ENCODE measurements around the gene ITCH.
A peak's percentile ranks its signal among the peaks of the same experiment; 100 is the strongest.
"Not testable (repeated sequence)": the region's sequence is repeated elsewhere in the genome, so short reads cannot be mapped to it uniquely, and the experiment has no call there.

ITCH gene

DNA sequence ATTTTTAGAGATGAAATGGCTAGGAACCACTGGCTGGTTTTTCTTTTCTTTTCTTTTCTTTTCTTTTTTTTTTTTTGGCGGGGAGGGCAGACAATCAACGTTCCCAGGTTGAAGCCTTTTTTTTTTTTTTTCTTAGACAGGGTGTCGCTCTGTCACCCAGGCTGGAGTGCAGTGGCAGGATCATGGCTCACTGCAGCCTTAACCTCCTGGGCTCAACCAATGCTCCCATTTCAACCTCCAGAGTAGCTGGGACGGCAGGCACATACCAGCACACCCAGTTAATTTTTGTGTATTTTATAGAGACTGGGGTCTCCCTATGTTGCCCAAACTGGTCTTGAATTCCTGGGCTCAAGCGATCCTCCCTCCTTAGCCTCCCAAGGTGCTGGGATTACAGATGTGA is 18.8 kb upstream of the ITCH start:
- DNase-seq = no peak

DNA sequence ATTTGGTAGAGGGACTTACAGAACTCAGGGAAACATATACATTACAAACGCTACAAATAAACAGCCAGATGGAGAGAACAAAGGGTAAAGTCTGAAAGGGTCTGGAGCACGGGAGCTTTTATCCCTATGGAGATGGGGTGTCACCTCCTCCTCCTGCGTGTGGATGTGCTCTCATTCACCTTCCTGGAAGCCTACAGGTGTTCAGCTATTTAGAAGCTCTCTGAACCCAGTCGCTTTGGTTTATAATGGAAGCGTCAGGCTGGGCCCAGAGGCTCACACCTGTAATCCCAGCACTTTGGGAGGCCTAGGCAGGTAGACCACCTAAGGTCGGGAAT is 17.7 kb upstream of the ITCH start:
- no peak for DNase-seq

DNA sequence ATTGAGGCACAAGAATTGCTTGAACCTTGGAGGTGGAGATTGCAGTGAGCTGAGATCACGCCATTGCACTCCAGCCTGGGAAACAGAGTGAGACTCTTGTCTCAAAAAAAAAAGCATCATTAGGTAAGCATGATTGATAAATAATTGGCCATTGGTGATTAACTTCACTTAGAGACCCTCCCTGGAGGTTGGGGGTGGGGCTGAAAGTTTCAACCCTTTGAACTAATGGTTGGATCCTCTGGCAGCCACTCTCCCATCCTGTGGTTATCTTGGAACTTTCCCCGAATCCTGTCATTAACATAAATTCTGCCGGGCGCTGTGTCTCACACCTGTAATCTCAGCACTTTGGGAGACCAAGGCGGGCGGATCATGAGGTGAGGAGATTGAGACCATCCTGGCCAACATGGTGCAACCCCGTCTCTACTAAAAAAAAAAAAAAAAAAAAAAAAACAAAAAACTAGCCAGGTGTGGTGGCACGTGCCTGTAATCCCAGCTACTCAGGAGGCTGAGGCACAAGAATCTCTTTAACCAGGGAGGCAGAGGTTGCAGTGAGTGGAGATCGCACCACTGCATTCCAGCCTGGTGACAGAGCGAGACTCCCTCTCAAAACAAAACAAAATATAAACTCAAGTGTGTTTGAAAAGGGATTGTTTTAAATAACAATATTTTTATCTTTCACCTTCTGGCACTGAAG is 17.1 kb upstream of the ITCH start:
- not testable (repeated sequence) for DNase-seq

DNA sequence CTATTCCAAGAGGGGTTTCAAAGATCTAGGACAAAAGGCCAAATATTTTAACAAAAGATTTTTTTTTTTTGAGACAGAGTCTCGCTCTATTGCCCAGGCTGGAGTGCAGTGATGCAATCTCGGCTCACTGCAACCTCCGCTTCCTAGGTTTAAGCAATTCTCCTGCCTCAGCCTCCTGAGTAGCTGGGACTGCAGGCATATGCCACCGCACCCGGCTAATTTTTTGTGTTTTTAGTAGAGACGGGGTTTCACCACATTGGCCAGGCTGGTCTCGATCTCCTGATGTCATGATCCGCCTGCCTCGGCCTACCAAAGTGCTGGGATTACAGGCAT is 16.6 kb upstream of the ITCH start:
- not testable (repeated sequence) for DNase-seq

DNA sequence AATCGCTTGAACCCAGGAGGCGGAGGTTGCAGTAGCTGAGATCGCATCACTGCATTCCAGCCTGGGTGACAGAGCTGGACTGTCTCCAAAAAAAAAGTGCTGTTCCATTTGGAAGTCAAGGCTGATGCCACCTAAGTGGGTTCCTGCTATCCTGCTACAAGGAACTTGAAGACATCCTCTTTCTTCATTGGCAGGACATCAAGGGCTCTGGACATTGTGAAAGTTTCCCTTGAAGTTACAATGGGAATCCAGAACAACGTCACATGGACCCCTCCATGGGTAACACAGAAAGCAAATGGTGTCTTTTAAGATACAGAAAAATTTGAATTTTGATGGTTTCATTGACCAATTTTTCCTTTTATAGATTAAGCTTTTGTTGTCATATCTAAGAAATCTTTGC is 15.5 kb upstream of the ITCH start:
- no peak for DNase-seq

DNA sequence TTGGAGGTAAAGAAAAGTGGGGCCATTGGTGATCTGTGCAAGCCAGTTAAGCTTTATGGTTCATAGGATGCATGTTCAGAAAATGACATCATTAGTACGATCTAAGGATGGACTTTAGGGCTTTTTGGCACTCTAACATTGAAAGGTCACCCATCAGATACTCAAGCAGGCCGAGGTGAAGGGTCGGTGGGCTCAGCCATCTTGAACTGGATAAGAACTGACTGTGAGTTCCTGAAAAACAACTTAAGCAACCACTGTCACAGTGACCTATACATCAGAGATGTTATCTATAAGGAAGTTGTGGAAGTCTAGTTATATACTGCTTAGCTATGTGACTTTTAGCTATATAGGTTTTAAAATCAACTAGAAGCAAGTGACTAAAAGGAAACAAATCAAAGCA is 13.0 kb upstream of the ITCH start:
- no peak for DNase-seq

DNA sequence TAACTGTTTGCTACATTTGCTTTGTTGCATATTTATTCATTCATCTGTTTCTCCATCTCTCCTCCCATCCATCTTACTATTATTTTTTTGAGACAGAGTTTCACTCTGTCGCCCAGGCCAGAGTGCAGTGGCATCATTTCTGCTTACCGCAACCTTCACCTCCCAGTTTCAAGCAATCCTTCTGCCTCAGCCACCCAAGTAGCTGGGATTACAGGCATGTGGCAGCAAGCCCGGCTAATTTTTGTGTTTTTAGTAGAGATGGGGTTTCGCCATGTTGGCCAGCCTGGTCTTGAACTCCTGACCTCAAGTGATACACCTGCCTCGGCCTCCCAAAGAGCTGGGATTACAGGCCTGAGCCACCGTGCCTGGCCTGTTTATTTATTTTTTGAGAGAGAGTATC is 9.6 kb upstream of the ITCH start:
- DNase-seq = not testable (repeated sequence)

DNA sequence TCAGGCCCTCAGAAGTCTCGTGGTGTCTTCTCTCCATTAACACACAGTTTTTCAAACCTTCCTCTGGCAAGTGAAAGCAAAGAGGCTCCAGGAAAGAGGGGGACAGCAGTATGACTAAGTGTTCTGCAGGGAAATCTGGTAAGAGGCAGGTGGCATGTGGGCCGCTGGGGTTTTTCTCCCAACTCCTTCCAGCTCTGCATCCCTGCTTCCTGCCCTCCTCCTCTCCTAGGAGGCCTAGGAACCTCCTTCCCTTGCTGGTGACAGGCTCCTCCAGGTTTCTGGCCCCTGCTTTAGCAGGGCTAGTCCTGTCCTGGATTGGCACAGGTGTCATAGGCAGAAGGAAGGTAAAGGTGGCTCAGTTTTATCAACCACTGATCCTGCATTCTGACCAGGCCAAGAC is 7.6 kb upstream of the ITCH start:
- DNase-seq = no peak

DNA sequence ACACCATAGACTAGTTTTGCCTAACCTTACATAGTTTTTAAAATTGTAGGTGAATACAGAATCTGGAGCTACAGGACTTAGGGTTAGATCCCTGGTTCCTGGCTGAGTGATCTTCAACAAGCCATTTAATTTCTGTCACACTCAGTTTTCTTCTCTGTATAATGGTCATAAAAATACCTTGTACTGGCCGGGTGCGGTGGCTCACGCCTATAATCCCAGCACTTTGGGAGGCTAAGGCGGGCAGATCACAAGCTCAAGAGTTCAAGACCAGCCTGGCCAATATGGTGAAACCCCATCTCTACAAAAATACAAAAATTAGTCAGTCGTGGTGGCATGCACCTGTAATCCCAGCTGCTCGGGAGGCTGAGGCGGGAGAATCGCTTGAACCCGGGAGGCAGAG is 3.3 kb upstream of the ITCH start:
- not testable (repeated sequence) for DNase-seq

DNA sequence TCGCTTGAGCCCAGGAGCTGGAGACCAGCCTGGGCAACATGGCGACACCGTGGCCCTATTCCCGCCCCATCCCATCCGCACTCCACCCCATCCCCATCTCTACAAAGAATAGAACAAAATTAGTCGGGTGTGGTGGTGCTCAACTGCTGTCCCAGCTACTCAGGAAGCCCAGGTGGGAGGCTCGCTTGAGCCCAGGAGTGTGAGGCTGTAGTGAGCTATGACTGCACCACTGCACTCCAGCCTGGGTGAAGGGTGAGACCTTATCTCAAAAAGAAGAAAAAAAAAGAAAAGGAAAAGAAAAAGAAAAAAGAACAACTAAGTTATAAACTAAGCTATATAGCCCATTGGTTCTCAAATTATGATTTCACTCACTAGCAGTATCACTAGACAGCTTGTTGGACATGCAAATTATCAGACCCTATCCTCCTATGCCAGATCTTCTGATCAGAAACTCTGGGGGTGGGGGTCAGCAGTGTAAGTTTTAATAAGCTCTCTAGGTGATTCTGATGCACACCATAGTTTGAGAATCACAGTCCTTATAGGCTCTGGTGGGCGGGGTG is 491 bp upstream of the ITCH start:
- no peak for DNase-seq

DNA sequence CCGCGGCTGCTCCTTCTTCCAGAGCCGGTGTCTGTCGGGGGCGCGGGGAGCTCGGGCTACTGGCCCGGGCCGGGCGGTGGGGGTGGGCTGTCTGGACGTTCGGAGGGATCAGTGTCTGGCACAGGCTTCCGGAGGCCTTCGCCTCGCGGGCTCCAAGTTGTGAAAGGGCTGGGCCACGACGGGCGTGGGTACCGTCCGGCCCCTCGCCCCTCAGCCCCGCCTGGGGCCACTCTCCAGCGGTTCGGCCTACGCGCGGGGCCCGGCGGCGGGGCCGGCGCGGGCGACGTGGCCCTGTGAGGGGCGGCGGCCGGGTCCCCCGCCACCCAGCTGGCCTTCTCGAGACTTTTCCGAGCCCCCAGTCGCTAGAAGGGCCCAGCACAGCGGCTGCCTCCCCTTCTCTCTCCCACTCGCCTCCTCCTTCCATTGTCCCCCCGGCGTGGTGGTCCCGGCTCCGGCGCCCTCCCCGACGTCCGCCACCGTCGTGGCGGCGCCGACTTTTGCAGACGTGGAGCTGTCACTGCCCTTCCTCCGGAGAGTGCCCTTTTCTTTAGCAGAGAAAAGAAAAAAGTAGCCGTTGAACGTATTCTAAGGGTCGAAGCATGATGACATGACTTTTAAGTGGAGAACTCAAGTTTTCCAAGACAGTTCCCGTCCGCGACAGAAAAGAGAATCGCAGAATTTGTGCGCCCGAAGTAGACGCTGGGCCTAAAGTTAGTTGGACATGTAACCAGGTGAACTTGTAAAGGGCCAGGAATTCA is 571 bp downstream of the ITCH start:
- DNase-seq = peak; percentile 44

DNA sequence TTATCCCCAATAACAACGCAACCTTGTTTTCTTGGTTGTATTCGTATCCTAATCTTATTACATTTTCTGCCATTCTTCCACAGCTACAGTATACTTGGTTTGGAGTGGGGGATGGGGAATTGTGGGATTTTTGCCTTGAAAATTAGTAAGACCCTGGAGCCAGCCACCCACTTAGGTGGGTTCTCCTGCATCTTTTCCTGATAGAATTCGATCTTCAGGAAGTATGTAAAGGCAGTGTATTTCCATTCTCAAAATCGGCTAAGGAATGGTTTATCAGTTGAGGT is 1.1 kb downstream of the ITCH start:
- no peak for DNase-seq

DNA sequence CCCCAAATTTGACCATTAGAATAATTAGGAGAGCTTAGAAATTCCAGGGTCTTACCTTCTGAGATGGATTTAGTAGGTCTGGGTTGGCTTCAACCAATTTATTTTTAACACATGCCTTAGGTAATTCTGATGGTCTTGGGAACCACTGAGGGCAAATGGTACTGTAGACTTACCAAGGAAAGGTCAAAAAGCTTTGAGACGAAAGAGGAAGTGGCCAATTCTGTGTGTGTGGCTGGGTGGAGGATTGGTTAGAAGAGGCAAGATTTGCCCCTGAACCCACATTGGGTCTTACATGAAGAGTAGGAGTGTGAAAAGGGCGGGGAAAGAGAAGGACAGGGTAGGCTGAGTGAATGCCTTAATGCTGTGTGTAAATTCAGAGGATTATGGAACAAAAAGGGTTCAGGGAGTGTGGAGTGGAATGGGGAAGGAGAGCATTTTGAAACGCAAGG is 2.7 kb downstream of the ITCH start:
- no peak for DNase-seq

DNA sequence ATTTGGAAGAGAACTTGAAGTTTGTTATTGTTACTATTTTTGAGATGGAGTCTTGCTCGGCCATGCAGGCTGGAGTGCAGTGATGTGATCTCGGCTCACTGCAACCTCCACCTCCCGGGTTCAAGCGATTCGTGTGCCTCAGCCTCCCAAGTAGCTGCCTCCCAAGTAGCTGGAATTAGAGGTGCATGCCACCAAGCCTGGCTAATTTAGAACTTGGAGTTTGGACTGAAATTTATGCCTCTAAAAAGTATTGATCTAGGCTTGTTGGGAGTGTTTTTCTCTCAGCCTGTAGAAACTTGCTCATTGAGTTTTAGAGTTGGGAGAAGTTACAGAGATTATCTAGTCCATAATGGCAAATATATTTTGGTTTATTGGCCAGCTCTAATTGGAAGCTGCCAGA is 4.1 kb downstream of the ITCH start:
- DNase-seq = no peak

DNA sequence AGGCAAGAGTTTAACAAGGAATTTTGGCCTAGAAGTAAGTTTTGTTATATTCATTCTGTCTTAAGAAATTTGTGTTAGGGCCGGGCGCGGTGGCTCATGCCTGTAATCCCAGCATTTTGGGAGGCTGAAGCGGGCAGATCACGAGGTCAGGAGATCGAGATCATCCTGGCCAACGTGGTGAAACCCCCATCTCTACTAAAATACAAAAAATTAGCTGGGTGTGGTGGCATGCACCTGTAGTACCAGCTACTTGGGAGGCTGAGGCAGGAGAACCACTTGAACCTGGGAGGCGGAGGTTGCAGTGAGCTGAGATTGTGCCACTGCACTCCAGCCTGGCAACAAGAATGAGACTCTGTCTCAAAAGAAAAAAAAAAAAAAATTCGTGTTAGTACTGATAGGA is 4.8 kb downstream of the ITCH start:
- not testable (repeated sequence) for DNase-seq

DNA sequence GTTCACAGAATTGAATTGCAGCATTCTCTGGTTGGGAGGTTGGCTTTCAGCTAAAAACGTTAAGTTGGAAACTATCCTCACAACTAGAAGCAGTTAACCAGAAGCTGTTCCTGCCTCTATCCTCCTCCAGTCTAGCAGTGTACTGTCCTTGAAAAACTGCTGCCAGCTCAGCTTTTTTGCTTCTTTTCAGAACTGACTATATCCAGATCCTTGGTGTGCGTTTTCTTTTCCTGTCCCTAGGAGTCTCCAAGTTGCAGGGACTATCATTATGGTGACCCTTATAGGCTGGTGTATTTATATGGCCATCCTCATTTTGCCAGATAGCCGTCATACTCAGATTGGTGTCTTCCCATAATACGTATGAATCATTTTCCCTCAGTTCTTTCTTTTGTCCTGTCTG is 5.5 kb downstream of the ITCH start:
- no peak for DNase-seq

DNA sequence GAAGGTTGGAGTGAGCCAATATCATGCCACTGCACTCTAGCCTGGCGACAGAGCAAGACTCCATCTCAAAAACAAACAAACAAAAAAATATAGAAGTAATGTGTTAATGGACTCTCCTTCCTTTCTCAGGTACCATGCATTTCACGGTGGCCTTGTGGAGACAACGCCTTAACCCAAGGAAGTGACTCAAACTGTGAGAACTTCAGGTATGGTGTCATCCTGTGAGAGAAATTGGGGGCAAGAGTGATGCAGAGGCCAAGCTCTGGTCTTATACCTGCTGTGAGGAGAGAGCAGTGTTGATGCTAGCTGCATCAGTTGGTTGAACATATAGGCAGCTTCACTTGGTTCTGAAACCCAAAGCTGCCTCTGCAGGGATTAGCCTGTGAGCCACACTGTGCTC is 6.2 kb downstream of the ITCH start:
- no peak for DNase-seq

DNA sequence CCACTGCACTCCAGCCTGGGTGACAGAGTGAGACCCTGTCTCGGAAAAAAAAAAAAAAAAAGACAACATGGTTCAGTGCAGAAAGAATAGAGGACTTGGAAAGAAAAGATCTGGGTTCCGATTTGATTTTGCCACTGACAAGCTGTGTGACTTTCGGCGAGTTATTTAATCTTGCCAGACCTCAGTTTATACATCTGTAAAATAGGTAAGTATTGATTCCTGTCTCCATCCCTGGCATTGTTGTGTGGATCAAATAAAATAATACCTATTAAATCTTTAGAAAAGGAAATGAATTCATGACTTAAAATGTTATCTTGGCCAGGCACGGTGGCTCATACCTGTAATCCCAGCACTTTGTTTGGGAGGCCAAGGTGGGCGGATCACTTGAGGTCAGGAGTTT is 7.0 kb downstream of the ITCH start:
- DNase-seq = no peak

DNA sequence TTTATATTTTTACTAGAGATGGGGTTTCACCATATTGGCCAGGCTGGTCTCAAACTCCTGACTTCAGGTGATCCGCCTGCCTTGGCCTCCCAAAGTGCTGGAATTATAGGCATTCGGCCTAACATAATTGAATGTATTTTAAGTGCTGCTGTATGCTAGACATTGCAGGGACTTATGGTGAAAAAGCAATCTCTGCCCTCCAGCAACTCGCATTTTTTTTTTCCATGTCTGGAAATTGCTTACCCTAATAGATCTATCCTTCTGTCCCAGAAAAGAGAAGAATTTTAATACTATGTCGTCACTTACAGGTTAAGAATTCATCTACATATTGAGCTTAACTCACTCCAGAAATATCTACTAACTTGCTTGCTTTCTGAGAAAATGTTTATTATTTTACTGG is 10.4 kb downstream of the ITCH start:
- DNase-seq = no peak

DNA sequence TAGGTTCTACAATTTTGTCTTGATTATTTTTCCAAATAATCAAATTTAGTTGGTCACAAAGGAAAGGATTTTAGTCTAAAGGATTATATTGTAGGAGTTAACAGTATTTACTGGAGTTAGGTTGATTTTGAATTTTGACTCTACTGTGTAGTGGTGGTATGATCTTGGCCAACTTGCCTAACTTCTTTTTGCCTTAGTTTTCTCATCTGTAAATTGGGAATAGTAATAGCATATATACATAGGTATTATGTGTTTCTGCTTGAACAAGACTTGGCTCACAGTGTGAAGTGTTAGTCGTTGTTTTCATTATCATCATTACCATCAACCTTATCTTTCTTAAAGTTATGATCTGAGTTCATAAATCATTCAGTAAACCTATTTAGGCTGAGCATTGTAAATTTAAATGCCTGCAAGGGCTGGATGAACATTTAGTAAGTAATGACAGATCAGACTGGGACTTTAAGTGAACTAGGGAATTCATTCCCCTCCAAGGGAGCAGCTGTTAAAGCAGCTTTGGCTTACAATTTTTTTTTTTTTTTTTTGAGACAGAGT is 11.2 kb downstream of the ITCH start:
- DNase-seq = no peak

DNA sequence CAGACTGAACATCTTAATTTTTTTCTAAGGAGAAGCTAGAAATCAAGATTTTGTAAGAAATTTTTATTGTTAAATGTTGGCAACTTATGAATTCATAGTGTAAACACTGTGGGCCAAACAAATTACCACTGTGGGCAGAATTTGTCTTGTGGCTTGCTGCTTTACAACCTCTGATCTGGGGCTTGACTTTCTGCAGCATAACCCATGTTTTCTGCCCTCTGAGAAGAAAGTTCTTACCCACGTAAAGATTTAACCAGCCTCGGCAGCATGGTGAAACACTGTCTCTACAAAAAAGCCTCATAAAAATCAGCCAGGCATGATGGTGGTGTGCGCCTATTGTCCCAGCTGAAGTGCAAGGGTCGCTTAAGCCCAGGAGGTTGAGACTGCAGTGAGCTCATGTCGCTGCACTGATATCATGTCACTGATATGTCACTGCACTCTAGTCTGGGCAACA is 12.9 kb downstream of the ITCH start:
- no peak for DNase-seq

DNA sequence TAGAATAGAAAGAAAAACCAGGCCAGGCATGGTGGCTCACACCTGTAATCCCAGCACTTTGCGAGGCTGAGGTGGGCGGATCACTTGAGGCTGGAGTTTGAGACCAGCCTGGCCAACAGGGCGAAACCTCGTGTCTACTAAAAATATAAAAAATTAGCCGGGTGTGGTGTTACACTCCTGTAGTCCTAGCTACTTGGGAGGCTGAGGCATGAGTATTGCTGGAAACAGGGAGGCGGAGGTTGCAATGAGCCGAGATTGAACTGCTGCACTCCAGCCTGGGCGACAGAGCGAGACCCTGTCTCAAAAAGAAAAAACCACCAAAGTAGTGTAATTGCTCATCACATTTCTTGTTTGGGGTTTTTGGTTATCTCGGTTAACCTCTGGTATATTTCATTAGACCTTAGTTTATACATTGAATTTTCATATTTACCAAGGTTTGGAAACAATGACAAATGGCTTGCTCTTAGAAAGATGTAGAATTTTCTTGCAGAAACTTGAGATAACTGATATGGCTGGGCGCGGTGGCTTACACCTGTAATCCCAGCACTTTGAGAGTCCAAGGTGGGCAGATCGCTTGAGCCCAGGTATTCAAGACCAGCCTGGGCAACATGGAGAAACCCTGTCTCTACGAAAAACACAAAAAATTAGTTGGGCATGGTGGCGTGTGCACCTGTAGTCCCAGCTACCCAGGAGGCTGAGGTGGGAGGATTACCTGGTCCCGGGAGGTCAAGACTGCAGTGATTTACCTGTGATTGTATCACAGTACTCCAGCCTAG is 14.2 kb downstream of the ITCH start:
- DNase-seq = no peak

DNA sequence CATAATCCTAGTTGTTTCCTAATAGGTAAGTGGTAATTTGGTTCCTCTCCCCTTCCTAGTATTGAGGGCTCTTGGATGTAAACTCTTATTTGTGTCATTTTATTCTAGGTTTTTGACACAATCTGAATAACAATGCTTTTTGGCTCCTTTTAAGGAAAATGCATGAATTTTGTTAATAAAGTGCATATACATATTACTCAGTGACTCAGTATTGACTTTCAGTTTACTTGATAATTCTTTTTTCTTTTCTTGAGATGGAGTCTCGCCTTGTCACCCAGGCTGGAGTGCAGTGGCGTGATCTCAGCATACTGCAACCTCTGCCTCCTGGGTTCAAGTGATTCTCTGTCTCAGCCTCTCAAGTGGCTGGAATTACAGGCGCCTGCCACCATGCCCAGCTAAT is 19.1 kb downstream of the ITCH start:
- no peak for DNase-seq

Measured in midbrain (tissue), 1 donor.